LNCaP clone FGC (cell line): ENCODE data around the gene BEGAIN.

ENCODE experiments used
- DNase-seq: peaks from one replicate; pipeline ENCODE4 v3.0.0-alpha.2; 2011; ENCODE audit warnings: low read depth
- H3K4me3 ChIP-seq: 2 replicates; pipeline ENCODE4 v1.5.1; 2011; ENCODE audit warnings: mild to moderate bottlenecking, low read depth, low read length, control low read depth
- TF ChIP-seq, protein P1 (sequence below): IDR thresholded peaks from 2 replicates; pipeline ENCODE4 v1.5.1; 2012; ENCODE audit warnings: mild to moderate bottlenecking; ENCODE audit not compliant: control insufficient read depth, insufficient read depth; ENCODE audit errors: extremely low read depth

BEGAIN gene, protein sequence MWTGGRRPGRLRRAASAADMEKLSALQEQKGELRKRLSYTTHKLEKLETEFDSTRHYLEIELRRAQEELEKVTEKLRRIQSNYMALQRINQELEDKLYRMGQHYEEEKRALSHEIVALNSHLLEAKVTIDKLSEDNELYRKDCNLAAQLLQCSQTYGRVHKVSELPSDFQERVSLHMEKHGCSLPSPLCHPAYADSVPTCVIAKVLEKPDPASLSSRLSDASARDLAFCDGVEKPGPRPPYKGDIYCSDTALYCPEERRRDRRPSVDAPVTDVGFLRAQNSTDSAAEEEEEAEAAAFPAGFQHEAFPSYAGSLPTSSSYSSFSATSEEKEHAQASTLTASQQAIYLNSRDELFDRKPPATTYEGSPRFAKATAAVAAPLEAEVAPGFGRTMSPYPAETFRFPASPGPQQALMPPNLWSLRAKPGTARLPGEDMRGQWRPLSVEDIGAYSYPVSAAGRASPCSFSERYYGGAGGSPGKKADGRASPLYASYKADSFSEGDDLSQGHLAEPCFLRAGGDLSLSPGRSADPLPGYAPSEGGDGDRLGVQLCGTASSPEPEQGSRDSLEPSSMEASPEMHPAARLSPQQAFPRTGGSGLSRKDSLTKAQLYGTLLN

DNA sequence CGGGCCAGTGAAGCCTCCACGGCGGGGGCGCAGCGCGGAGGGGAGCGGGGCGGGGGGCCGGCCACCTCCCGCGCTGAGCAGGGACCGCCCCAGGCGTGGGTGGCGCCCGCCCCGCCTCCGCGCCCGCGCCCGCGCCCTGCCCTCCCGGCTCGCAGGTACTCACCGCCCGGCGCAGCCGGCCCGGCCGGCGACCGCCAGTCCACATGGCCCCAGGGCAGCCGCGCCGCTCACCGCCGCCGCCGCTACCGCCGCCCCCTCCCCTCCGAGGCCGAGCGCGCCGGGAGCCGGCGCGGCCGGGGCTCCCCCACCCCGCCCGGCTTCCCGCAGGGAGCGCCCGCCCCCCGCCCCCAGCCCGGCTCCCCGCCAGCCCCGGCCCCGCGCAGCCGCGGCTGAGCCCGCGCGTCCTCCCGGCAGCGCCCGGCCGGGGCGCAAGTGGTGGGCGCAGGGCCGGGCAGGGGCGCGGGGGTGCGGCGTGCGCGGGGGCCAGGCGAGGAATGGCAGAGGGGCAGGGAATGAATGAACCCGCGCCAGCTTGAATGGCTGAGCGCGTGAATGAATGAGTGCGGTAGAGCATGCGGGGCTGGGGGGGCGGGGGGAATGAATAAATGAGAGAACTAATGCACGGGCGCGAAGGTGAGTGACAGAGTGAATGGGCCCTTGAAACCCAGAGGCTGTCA lies at the start of gene BEGAIN:
Gene BEGAIN (minus strand): TSS at position 332 of the 677 bp plus-strand sequence. CDS start 127 bp downstream, at position 205.
- peak within 1 kb of the TSS; percentile 41 for H3K4me3 ChIP-seq
- DNase-seq: no peak
- TF ChIP-seq, protein P1, sequence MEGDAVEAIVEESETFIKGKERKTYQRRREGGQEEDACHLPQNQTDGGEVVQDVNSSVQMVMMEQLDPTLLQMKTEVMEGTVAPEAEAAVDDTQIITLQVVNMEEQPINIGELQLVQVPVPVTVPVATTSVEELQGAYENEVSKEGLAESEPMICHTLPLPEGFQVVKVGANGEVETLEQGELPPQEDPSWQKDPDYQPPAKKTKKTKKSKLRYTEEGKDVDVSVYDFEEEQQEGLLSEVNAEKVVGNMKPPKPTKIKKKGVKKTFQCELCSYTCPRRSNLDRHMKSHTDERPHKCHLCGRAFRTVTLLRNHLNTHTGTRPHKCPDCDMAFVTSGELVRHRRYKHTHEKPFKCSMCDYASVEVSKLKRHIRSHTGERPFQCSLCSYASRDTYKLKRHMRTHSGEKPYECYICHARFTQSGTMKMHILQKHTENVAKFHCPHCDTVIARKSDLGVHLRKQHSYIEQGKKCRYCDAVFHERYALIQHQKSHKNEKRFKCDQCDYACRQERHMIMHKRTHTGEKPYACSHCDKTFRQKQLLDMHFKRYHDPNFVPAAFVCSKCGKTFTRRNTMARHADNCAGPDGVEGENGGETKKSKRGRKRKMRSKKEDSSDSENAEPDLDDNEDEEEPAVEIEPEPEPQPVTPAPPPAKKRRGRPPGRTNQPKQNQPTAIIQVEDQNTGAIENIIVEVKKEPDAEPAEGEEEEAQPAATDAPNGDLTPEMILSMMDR: no peak

DNA sequence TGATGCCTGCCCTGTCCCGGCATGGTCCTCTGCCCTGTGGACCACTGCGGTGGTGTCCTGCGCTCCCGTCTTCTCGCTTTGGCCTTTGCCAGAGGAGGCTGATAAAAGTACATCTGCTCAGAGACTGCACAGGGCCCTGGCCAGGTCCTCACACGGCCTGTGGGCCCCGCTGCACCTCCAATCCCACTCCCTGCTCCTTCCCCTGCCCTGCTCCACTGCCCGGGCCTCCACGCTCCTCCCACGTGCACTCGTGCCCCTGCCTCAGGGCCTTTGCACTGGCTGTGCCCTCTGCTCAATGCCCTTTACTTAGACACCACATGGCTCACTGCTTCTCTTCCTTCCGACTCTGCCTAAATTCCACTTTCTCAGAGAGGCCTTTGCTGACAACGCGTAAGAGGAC lies 49.3 kb upstream of the BEGAIN start:
- no peak for DNase-seq
- H3K4me3 ChIP-seq: no peak overlapping the region
- TF ChIP-seq, protein P1: no peak

DNA sequence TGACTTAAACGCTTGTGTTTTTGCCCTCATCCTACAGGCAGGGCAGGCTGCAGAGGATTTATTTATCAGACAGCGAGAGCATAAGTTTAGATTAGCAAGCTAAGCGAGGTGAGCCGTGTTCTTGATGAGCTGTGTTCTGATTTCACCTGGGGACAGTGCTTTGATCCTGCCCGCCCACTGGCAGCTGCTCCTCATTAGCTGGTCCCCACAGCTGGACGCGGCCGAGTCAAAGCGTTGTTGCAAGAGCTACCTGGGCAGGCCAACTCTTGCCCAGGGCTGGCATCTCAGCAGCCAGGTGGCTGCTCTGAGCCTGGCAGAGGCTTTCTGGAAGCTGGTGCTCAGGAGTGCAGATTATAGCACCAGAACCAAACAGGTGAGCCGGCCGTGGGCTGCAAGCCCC lies 46.8 kb upstream of the BEGAIN start:
- no peak for DNase-seq
- H3K4me3 ChIP-seq: no peak overlapping the region
- TF ChIP-seq, protein P1: no peak

DNA sequence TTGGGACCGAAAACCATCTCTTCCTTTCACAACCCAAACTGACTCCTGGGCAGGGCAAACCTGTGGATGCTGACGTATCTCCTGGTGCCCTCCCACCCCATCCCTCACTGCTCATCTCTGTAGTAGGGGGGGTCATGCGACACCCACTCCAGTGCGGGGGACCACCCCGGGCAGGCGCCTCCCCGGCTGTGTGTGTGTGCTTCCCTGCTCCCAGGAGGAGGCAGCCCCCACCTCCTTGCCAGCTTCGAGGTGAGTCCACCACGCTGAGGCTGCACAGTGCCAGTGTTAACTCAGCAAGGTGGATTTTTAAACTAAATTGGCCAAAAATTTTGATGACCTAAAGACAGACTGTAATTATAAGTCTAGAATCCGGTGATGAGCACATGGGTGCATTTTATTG lies 46.2 kb upstream of the BEGAIN start:
- DNase-seq: no peak
- no peak overlapping the region for H3K4me3 ChIP-seq
- TF ChIP-seq, protein P1: no peak

DNA sequence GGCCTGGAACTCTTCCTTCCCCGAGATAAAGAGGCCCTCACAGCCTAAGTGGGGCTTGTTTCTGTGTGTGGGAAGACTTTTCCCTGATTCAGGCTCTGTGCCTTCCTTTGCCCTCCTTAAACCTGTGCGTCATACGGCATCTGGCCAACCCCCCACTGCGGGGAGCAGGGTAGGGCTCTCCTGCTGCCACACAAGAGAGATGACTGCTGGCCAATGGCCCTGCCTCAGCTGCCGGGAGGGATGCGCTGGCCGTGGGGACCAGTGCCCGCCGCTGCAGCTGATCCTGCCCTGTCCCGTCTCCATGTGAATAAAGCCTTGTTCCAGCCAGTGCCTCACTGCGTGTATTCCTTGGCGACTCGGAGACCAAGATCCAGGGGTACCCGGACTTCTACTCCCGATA lies 42.5 kb upstream of the BEGAIN start:
- no peak overlapping the region for H3K4me3 ChIP-seq
- no peak for DNase-seq
- TF ChIP-seq, protein P1: no peak

DNA sequence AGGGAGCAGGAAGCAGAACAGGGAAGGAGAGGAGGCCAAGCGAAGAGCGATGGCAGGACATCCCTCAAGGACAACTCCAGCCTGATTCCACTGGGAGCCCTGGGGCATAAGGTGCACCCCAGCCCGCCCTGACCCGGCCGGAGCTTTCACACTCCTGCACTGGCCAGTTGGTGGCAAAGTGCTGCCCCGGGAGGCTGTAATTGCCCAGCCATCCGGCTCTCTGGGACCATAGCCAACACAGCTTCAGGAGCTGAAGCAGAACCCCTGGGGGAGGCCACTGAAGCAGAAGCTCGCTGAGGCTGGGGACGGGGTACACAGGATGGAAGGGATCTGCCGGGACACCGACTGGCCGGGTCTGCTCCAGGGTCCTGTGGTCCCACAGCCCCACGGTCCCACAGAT lies 41.9 kb upstream of the BEGAIN start:
- no peak overlapping the region for H3K4me3 ChIP-seq
- TF ChIP-seq, protein P1: no peak
- DNase-seq: no peak
